Transverse colon (tissue), 3 donors: ENCODE measurements around the gene DNAJC11.

ENCODE experiments used
- POLR2A ChIP-seq: fragments of 450-650 bp; IDR thresholded peaks from one replicate; pipeline ENCODE4 v1.6.1; 2016; ENCODE audit warnings: antibody characterized with exemption, mild to moderate bottlenecking, moderate library complexity
- TF ChIP-seq, protein P1 (sequence below), 5 experiments: fragments of 200-600 bp in 3 of 5; fragments of 450-650 bp in 2 of 5; sonication (generic) in 3 of 5; IDR thresholded peaks; 1 replicate in 2 of 5; 2 replicates in 3 of 5; pipeline ENCODE4 v1.5.1; 2016 to 2017; ENCODE audit warnings: antibody characterized with exemption in 5 of 5, inconsistent platforms in 3 of 5, mild to moderate bottlenecking in 2 of 5, moderate library complexity in 1 of 5

- TF ChIP-seq, protein P1, sequence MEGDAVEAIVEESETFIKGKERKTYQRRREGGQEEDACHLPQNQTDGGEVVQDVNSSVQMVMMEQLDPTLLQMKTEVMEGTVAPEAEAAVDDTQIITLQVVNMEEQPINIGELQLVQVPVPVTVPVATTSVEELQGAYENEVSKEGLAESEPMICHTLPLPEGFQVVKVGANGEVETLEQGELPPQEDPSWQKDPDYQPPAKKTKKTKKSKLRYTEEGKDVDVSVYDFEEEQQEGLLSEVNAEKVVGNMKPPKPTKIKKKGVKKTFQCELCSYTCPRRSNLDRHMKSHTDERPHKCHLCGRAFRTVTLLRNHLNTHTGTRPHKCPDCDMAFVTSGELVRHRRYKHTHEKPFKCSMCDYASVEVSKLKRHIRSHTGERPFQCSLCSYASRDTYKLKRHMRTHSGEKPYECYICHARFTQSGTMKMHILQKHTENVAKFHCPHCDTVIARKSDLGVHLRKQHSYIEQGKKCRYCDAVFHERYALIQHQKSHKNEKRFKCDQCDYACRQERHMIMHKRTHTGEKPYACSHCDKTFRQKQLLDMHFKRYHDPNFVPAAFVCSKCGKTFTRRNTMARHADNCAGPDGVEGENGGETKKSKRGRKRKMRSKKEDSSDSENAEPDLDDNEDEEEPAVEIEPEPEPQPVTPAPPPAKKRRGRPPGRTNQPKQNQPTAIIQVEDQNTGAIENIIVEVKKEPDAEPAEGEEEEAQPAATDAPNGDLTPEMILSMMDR (IDR thresholded peaks at IDR 0.05), result no peak
- TF ChIP-seq POLR2A, result no peak
Measured at GRCh38 chr1:6703016-6703415, 1.4 kb upstream of the DNAJC11 start.
